HEK293 (cell line): ENCODE data around the gene PRKCA.

Experiments
- CTCF ChIA-PET: fragments of 350-600 bp; formaldehyde crosslinking; extraction: SDS; loops from one replicate; lab custom pipeline; 2021; ENCODE audit warnings: antibody characterized with exemption; lab: Yijun Ruan, JAX
- POLR2A ChIA-PET: fragments of 300-600 bp; formaldehyde crosslinking; extraction: SDS; loops from one replicate; lab custom pipeline; 2020; ENCODE audit warnings: antibody characterized with exemption, inconsistent platforms; lab: Yijun Ruan, JAX
- H3K27ac ChIP-seq: fragments of 200-500 bp; sonication (Bioruptor generic); 2 replicates; pipeline ENCODE4 v1.5.1; 2014; ENCODE audit warnings: low read depth, low read length, control low read depth, inconsistent platforms; ENCODE audit errors: extremely low read depth
- H3K36me3 ChIP-seq, 2 experiments: fragments of 200-500 bp in 1 of 2; sonication (Bioruptor generic) in 1 of 2; 1 replicate in 1 of 2; 2 replicates in 1 of 2; pipeline ENCODE4 v1.5.1; 2014 to 2017; ENCODE audit warnings: inconsistent platforms in 2 of 2, low read length in 2 of 2; ENCODE audit not compliant: control insufficient read depth in 2 of 2, insufficient read depth in 1 of 2
- H3K4me1 ChIP-seq: fragments of 200-500 bp; sonication (Bioruptor generic); 2 replicates; pipeline ENCODE4 v1.5.1; 2014; ENCODE audit warnings: mild to moderate bottlenecking, low read length, inconsistent platforms; ENCODE audit not compliant: control insufficient read depth, insufficient read depth
- H3K4me3 ChIP-seq: 2 replicates; pipeline ENCODE4 v1.5.1; 2011; ENCODE audit warnings: low read depth, mild to moderate bottlenecking, control low read depth, low read length, moderate library complexity
- H3K9me3 ChIP-seq: fragments of 200-500 bp; sonication (Bioruptor generic); 2 replicates; pipeline ENCODE4 v1.5.1; 2014; ENCODE audit warnings: low read depth, low read length, inconsistent platforms; ENCODE audit not compliant: control insufficient read depth, insufficient read depth
- AEBP2 ChIP-seq: fragments of 450-650 bp; formaldehyde crosslinking; IDR thresholded peaks from 2 replicates; pipeline ENCODE4 v1.5.1; 2016; ENCODE audit warnings: missing biosample characterization, missing genetic modification characterization, borderline replicate concordance
- INSM2 ChIP-seq: fragments of 450-650 bp; formaldehyde crosslinking; IDR thresholded peaks from 2 replicates; pipeline ENCODE4 v1.5.1; 2016; ENCODE audit warnings: missing biosample characterization, missing genetic modification characterization
- KLF17 ChIP-seq: fragments of 450-650 bp; formaldehyde crosslinking; IDR thresholded peaks from 2 replicates; pipeline ENCODE4 v1.5.1; 2016; ENCODE audit warnings: missing biosample characterization, missing genetic modification characterization
- MEIS1 ChIP-seq: sonication (generic); formaldehyde crosslinking; IDR thresholded peaks from 2 replicates; pipeline ENCODE4 v1.8.1; 2022; ENCODE audit warnings: missing genetic modification reagents, mild to moderate bottlenecking, borderline replicate concordance
- SCRT2 ChIP-seq: fragments of 450-650 bp; formaldehyde crosslinking; IDR thresholded peaks from 2 replicates; pipeline ENCODE4 v1.5.1; 2016; ENCODE audit warnings: missing biosample characterization, missing genetic modification characterization
- ZBTB10 ChIP-seq: fragments of 450-650 bp; formaldehyde crosslinking; IDR thresholded peaks from 2 replicates; pipeline ENCODE4 v1.5.1; 2016; ENCODE audit warnings: missing biosample characterization, missing genetic modification characterization
- ZBTB20 ChIP-seq: fragments of 450-650 bp; formaldehyde crosslinking; IDR thresholded peaks from 2 replicates; pipeline ENCODE4 v1.5.1; 2016; ENCODE audit warnings: missing biosample characterization, missing genetic modification characterization
- ZIC2 ChIP-seq: fragments of 450-650 bp; formaldehyde crosslinking; IDR thresholded peaks from 2 replicates; pipeline ENCODE4 v1.5.1; 2016; ENCODE audit warnings: missing biosample characterization, missing genetic modification characterization
- ZNF138 ChIP-seq: fragments of 450-650 bp; formaldehyde crosslinking; IDR thresholded peaks from 2 replicates; pipeline ENCODE4 v1.5.1; 2016; ENCODE audit warnings: missing biosample characterization, missing genetic modification characterization, borderline replicate concordance
- ZNF214 ChIP-seq: fragments of 450-650 bp; formaldehyde crosslinking; IDR thresholded peaks from 2 replicates; pipeline ENCODE4 v1.5.1; 2017; ENCODE audit warnings: missing biosample characterization, mild to moderate bottlenecking, missing genetic modification characterization, borderline replicate concordance
- ZNF248 ChIP-seq: fragments of 450-650 bp; formaldehyde crosslinking; IDR thresholded peaks from 2 replicates; pipeline ENCODE4 v1.5.1; 2017; ENCODE audit warnings: missing biosample characterization, missing genetic modification characterization
- ZNF266 ChIP-seq: fragments of 450-650 bp; formaldehyde crosslinking; IDR thresholded peaks from 2 replicates; pipeline ENCODE4 v1.5.1; 2016; ENCODE audit warnings: missing biosample characterization, missing genetic modification characterization, low read depth
- ZNF274 ChIP-seq, 2 experiments: fragments of 200-500 bp in 1 of 2; fragments of 450-650 bp in 1 of 2; sonication (Bioruptor generic) in 1 of 2; formaldehyde crosslinking in 1 of 2; IDR thresholded peaks; 2 replicates each; pipeline versions ENCODE4 v1.5.1 to v1.6.1; 2014 to 2016; ENCODE audit warnings: borderline replicate concordance in 1 of 2, inconsistent platforms in 1 of 2, low read length in 1 of 2, missing biosample characterization in 1 of 2, missing genetic modification characterization in 1 of 2
- ZNF280C ChIP-seq: fragments of 450-650 bp; formaldehyde crosslinking; IDR thresholded peaks from 2 replicates; pipeline ENCODE4 v1.5.1; 2016; ENCODE audit warnings: missing biosample characterization, missing genetic modification characterization
- ZNF280D ChIP-seq: fragments of 450-650 bp; formaldehyde crosslinking; IDR thresholded peaks from 2 replicates; pipeline ENCODE4 v1.5.1; 2016; ENCODE audit warnings: missing biosample characterization, missing genetic modification characterization
- ZNF292 ChIP-seq: fragments of 450-650 bp; formaldehyde crosslinking; IDR thresholded peaks from 2 replicates; pipeline ENCODE4 v1.5.1; 2016; ENCODE audit warnings: low read depth, missing biosample characterization, missing genetic modification characterization, borderline replicate concordance
- ZNF350 ChIP-seq: fragments of 450-650 bp; formaldehyde crosslinking; IDR thresholded peaks from 2 replicates; pipeline ENCODE4 v1.5.0; 2017; ENCODE audit warnings: missing biosample characterization, mild to moderate bottlenecking, missing genetic modification characterization
- ZNF37A ChIP-seq: fragments of 450-650 bp; IDR thresholded peaks from 2 replicates; pipeline ENCODE4 v1.5.1; 2018; ENCODE audit warnings: missing biosample characterization, missing genetic modification characterization
- ZNF560 ChIP-seq: fragments of 450-650 bp; formaldehyde crosslinking; IDR thresholded peaks from 2 replicates; pipeline ENCODE4 v1.5.1; 2017; ENCODE audit warnings: missing biosample characterization, missing genetic modification characterization, borderline replicate concordance
- ZNF561 ChIP-seq: fragments of 450-650 bp; IDR thresholded peaks from 2 replicates; pipeline ENCODE4 v1.5.1; 2018; ENCODE audit warnings: missing biosample characterization, missing genetic modification characterization, borderline replicate concordance
- ZNF571 ChIP-seq: fragments of 450-650 bp; formaldehyde crosslinking; IDR thresholded peaks from 2 replicates; pipeline ENCODE4 v1.5.0; 2017; ENCODE audit warnings: missing biosample characterization, missing genetic modification characterization
- ZNF768 ChIP-seq: fragments of 450-650 bp; formaldehyde crosslinking; IDR thresholded peaks from 2 replicates; pipeline ENCODE4 v1.5.1; 2018; ENCODE audit warnings: missing biosample characterization, mild to moderate bottlenecking, missing genetic modification characterization

PRKCA gene

GRCh38 chr17:66526827-66527226, 224.4 kb downstream of the PRKCA start (continued):
- no peak for TF ChIP-seq KLF17
- no peak for TF ChIP-seq ZIC2 (tag by site-specific recombination)
- no peak for TF ChIP-seq ZNF561
- TF ChIP-seq ZNF138: no peak
- no peak for TF ChIP-seq ZNF560 (tag by site-specific recombination)
- TF ChIP-seq ZNF280C (tag by site-specific recombination): no peak
- TF ChIP-seq ZNF37A (tag by site-specific recombination): no peak
- no peak for TF ChIP-seq INSM2
- TF ChIP-seq ZNF214 (tag by site-specific recombination): no peak
- no peak for TF ChIP-seq AEBP2 (tag by site-specific recombination)
- TF ChIP-seq SCRT2 (tag by site-specific recombination): no peak
- TF ChIP-seq ZNF571: no peak
- no peak for TF ChIP-seq ZNF292 (tag by site-specific recombination)
- TF ChIP-seq, all 188 proteins: peak for 0

- Histone ChIP-seq H3K9me3 (no peaks in the 10 kb centered on the region), H3K27ac (no peak overlapping the region), H3K4me3 (no peak overlapping the region), H3K4me1 (peaks cover 7% of the 10 kb centered on the region), H3K36me3 (no peaks in the 10 kb centered on the region)
- CTCF ChIA-PET: no interaction called here
- POLR2A ChIA-PET: no interaction called here
- no peak for TF ChIP-seq ZNF571
- TF ChIP-seq ZNF248 (tag by site-specific recombination): no peak
- no peak for TF ChIP-seq MEIS1 (CRISPR knock-in tag)
- no peak for TF ChIP-seq ZBTB10 (tag by site-specific recombination)
- TF ChIP-seq ZNF768 (tag by site-specific recombination): no peak
- TF ChIP-seq ZNF350 (tag by site-specific recombination): no peak
- no peak for TF ChIP-seq ZNF266
- TF ChIP-seq ZNF274 (IDR thresholded peaks at IDR 0.05; ENCODE audit: low read length): no peak
- TF ChIP-seq ZNF274 (tag by site-specific recombination; IDR thresholded peaks at IDR 0.05; ENCODE audit: borderline replicate concordance): no peak
- no peak for TF ChIP-seq ZBTB20
- no peak for TF ChIP-seq ZNF280D (tag by site-specific recombination)
Measured at GRCh38 chr17:66527335-66527734, 224.9 kb downstream of the PRKCA start.
